Calu3 (cell line): ENCODE measurements around the gene ATP8A1. TPM values are rescaled to one million over a fixed set of nuclear protein-coding genes. Genes with fewer than 3 reads are reported as not detected.

Source experiments
- BruUV-seq: library from RNA; stranded (reverse); fragments of 400-500 nt; replicated peaks from 2 replicates; lab custom pipeline; 2021; lab: Mats Ljungman, UMichigan
- CTCF ChIA-PET: fragments of 300-600 bp; sonication (Branson Sonifier 250); formaldehyde crosslinking; loops from one replicate; lab custom pipeline; 2022; ENCODE audit warnings: antibody characterized with exemption; lab: Charles Lee
- DNase-seq: peaks from one replicate; pipeline ENCODE4 v3.0.0; 2022
- H3K27ac Mint-ChIP-seq: one replicate; pipeline ENCODE4 v1.8.0; 2022; ENCODE audit warnings: mixed read lengths; ENCODE audit not compliant: unreplicated experiment
- H3K27me3 Mint-ChIP-seq: one replicate; pipeline ENCODE4 v1.8.0; 2022; ENCODE audit warnings: mixed read lengths; ENCODE audit not compliant: unreplicated experiment
- H3K36me3 Mint-ChIP-seq: one replicate; pipeline ENCODE4 v1.8.0; 2022; ENCODE audit warnings: mild to moderate bottlenecking, moderate library complexity, mixed read lengths; ENCODE audit not compliant: insufficient read depth, unreplicated experiment
- H3K4me1 Mint-ChIP-seq: one replicate; pipeline ENCODE4 v1.8.0; 2022; ENCODE audit warnings: mild to moderate bottlenecking, low read depth, mixed read lengths; ENCODE audit not compliant: unreplicated experiment
- H3K4me3 Mint-ChIP-seq: one replicate; pipeline ENCODE4 v1.8.0; 2022; ENCODE audit warnings: mild to moderate bottlenecking, low read depth, moderate library complexity, mixed read lengths; ENCODE audit not compliant: unreplicated experiment
- H3K9me3 Mint-ChIP-seq: one replicate; pipeline ENCODE4 v1.8.0; 2022; ENCODE audit warnings: low read depth, mixed read lengths; ENCODE audit not compliant: unreplicated experiment
- intact Hi-C: fragments of 100-400 bp; cut with micrococcal nuclease; formaldehyde crosslinking; loops from one replicate; pipeline ENCODE4 v1.10.0; 2022; ENCODE audit not compliant: unreplicated experiment
- total RNA-seq: library from RNA; stranded (reverse); gene quantifications from 2 replicates; pipeline ENCODE4 v1.2.3, GENCODE V29; 2022
- TF ChIP-seq, protein P1 (sequence below): fragments of 200-600 bp; IDR thresholded peaks from one replicate; pipeline ENCODE4 v1.8.0; 2022; ENCODE audit warnings: antibody characterized with exemption; ENCODE audit not compliant: unreplicated experiment

The ATP8A1 gene
- total RNA-seq, 1 experiment from 2014 or later = 0.76 TPM

DNA sequence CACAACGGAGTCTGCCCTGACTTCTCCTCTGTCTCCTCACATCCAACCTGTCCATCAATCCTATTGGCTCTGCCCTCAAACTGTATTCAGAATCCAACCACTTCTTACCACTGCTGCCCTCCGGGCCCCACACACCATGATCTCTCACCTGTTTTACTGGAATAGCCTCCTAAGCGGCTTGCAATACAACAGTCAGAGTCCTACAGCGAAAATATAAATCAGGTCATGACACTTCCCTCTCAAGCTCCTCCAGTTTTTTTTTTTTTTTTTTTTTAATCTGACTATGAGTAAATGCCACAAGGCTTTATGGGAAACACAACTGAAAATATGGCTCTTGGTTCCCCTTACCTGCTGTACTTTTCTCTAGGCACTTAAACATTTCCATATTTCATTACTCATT lies 216.8 kb downstream of the ATP8A1 start:
- no peak overlapping the region for H3K4me3 Mint-ChIP-seq
- intact Hi-C loops = no loop called here
- peaks cover 8% of the 10 kb centered on the region for H3K9me3 Mint-ChIP-seq

DNA sequence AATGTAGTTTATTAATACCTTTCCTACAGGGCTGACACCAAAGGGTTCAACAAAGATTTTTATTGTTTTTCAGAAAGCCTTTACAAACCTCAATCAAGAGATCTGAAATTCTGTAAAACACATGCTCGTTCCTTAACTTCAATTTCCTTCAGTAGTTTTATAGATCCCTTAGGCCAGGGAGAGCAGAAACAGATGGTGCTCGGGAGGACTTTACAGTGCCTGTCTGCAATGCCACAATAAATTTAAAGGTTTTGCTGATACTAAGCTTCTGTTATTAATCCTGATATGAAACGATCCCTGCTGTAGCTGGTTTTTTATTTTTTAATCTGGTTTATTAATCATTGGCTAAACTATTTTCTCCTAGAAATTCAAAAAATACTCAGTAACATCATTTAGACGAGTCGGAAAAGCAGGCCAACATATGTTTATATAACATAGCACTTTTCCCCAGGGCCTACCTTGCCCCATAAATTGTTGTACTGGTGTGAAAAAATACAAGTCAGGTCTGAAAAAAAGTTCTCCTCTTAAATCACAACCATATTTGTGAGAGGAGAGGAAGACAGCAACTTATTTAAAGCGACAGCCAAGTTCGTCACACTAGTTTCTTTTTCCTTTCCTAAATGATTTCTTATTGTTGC lies 219.9 kb downstream of the ATP8A1 start:
- Mint-ChIP-seq H3K4me3 (no peak overlapping the region), H3K27me3 (no peaks in the 10 kb centered on the region), H3K36me3 (no peaks in the 10 kb centered on the region), H3K27ac (no peak overlapping the region), H3K9me3 (peaks cover 8% of the 10 kb centered on the region), H3K4me1 (no peaks in the 10 kb centered on the region)
- no peak for DNase-seq
- CTCF ChIA-PET = no interaction called here
- TF ChIP-seq, protein P1, sequence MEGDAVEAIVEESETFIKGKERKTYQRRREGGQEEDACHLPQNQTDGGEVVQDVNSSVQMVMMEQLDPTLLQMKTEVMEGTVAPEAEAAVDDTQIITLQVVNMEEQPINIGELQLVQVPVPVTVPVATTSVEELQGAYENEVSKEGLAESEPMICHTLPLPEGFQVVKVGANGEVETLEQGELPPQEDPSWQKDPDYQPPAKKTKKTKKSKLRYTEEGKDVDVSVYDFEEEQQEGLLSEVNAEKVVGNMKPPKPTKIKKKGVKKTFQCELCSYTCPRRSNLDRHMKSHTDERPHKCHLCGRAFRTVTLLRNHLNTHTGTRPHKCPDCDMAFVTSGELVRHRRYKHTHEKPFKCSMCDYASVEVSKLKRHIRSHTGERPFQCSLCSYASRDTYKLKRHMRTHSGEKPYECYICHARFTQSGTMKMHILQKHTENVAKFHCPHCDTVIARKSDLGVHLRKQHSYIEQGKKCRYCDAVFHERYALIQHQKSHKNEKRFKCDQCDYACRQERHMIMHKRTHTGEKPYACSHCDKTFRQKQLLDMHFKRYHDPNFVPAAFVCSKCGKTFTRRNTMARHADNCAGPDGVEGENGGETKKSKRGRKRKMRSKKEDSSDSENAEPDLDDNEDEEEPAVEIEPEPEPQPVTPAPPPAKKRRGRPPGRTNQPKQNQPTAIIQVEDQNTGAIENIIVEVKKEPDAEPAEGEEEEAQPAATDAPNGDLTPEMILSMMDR = no peak
- intact Hi-C loops = no loop called here
- no TSS peak for BruUV-seq

More for the DNA sequence above, 216.8 kb downstream of the ATP8A1 start:
- no TSS peak for BruUV-seq
- CTCF ChIA-PET = no interaction called here
- Mint-ChIP-seq H3K27ac (no peak overlapping the region), H3K36me3 (no peaks in the 10 kb centered on the region), H3K4me1 (no peaks in the 10 kb centered on the region), H3K27me3 (no peaks in the 10 kb centered on the region)
- TF ChIP-seq, protein P1 = no peak
- no peak for DNase-seq

DNA sequence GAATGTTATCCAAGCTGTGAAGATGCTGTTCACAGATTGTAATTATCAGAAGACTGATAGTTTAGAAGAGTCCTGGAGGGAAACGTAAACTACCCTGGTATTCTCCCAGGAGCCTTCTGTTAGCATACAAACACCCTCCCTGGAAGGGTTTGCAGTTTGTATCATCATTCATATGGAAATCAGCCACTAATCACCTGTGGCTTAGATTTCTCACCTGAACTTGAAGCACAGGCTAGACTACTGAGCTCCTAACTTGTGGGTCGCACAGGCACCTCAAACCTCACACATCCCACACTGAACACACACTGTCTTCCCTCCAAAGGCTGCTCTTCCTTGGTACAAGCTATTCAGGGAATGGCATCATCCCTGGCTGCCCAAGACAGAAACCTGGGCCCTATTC lies 228.9 kb downstream of the ATP8A1 start:
- no peak overlapping the region for H3K27ac Mint-ChIP-seq
- CTCF ChIA-PET = no interaction called here

DNA sequence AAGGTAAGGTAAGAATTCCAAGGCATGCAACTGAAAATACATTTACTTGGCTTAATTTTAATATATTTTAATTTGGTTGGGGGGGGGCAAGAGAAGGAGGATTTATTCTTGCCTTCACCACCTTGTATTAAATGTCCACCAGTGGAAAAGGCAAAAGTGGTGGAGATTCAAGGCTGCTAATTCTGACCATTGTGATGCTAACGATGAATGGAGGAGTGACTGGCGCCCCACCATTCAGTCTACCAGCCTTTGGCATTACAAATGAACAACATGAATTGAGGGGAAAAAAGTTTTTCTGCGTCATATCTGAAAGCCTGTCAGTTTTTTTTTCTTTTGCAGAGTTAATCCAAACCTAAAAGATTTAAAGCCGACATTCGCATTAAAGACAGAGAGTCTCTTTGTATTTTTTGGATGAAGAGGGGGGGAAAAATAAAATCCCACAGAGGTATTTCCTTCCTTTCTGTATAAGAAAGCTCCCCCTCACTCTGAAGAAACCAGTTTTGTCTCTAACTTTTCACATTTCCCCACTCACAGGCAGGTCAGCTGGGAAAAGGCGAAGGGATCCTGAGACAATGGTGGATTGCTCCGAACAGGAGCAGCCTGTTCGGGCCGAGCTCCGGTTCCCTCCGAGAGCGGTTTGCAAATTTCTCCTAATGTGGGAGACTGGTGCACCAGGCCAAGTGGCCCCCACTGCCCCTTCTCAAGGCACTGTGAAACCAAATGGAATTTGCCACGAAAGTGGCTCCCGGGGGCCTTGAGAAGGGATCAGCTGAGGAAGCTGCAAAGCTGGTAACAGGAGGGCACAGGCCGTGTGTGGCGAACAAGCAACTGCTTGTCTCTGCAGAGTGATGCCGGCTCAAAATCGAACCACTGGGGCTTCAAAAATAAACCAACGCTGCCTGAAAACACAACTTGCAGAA lies 231.5 kb downstream of the ATP8A1 start:
- CTCF ChIA-PET = no interaction called here
- no peaks in the 10 kb centered on the region for H3K36me3 Mint-ChIP-seq

More for the DNA sequence above, 228.9 kb downstream of the ATP8A1 start:
- no peaks in the 10 kb centered on the region for H3K36me3 Mint-ChIP-seq
- intact Hi-C loops = no loop called here
- H3K4me1 Mint-ChIP-seq = no peaks in the 10 kb centered on the region
- no TSS peak for BruUV-seq
- no peak overlapping the region for H3K4me3 Mint-ChIP-seq
- no peak for DNase-seq
- H3K9me3 Mint-ChIP-seq = no peaks in the 10 kb centered on the region
- no peaks in the 10 kb centered on the region for H3K27me3 Mint-ChIP-seq
- TF ChIP-seq, protein P1 = no peak

More for the DNA sequence above, 231.5 kb downstream of the ATP8A1 start:
- TF ChIP-seq, protein P1 = no peak
- Mint-ChIP-seq H3K4me1 (no peaks in the 10 kb centered on the region), H3K4me3 (no peak overlapping the region), H3K9me3 (no peaks in the 10 kb centered on the region), H3K27ac (no peak overlapping the region), H3K27me3 (no peaks in the 10 kb centered on the region)
- intact Hi-C loops = no loop called here
- BruUV-seq = no TSS peak
- DNase-seq = no peak
